Chondrocyte (in vitro differentiated cells): ENCODE data around the gene HYAL4. TPM values are rescaled to one million over a fixed set of nuclear protein-coding genes. Genes with fewer than 3 reads are reported as not detected.
"Not testable (repeated sequence)": the region's sequence is repeated elsewhere in the genome, so short reads cannot be mapped to it uniquely, and the experiment has no call there.

Experiments
- DNase-seq: peaks from one replicate; pipeline ENCODE4 v3.0.0; 2021; ENCODE audit warnings: mixed read lengths, low spot score
- H3K27ac Mint-ChIP-seq: one replicate; pipeline ENCODE4 v1.8.0; 2021; ENCODE audit warnings: mild to moderate bottlenecking, moderate library complexity, mixed read lengths; ENCODE audit not compliant: unreplicated experiment
- H3K27me3 Mint-ChIP-seq: 2 replicates; pipeline ENCODE4 v1.8.0; 2021; ENCODE audit warnings: low read depth, mixed read lengths
- H3K36me3 Mint-ChIP-seq: 2 replicates; pipeline ENCODE4 v1.8.0; 2021; ENCODE audit warnings: low read depth, mixed read lengths
- H3K4me1 Mint-ChIP-seq: 2 replicates; pipeline ENCODE4 v1.8.0; 2021; ENCODE audit warnings: low read depth, mild to moderate bottlenecking, mixed read lengths
- H3K4me3 Mint-ChIP-seq: one replicate; pipeline ENCODE4 v1.8.0; 2021; ENCODE audit warnings: mild to moderate bottlenecking, moderate library complexity, mixed read lengths; ENCODE audit not compliant: unreplicated experiment
- H3K9me3 Mint-ChIP-seq: 2 replicates; pipeline ENCODE4 v1.8.0; 2021; ENCODE audit warnings: low read depth, mixed read lengths
- CTCF ChIP-seq: fragments of 200-600 bp; sonication (generic); IDR thresholded peaks from 2 replicates; pipeline ENCODE4 v1.5.0; 2021; ENCODE audit warnings: antibody characterized with exemption, mild to moderate bottlenecking, moderate library complexity
- total RNA-seq: library from RNA; stranded (reverse); gene quantifications from 3 replicates; pipeline ENCODE4 v1.2.1, GENCODE V29; 2021

The HYAL4 gene
- total RNA-seq, 1 donor from 2014 or later, result not detected

DNA sequence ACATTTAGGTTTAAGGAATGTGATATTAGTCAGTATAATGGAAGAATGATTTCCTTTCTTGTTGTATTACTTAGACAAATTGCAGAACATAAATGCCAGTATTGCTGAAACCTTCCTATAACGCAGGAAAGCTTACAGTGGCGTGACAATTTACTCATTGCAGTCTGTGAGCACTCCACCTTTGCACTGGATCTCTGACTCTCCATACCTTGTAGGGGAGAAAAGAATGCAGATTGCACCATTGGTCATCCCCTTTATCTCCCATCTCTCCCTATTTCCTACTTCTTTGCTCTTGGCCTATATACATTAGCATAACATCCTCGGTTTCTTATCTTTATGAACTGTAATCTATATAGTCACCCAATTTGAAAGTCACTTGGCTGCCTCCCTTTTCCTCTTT is 28.1 kb upstream of the HYAL4 start:
- H3K9me3 Mint-ChIP-seq, result no peaks in the 10 kb centered on the region
- no peak for TF ChIP-seq CTCF
- DNase-seq, result no peak
- H3K4me3 Mint-ChIP-seq, result no peak overlapping the region
- H3K27ac Mint-ChIP-seq, result no peak overlapping the region
- H3K36me3 Mint-ChIP-seq, result no peaks in the 10 kb centered on the region
- H3K4me1 Mint-ChIP-seq, result no peaks in the 10 kb centered on the region
- peaks cover 14% of the 10 kb centered on the region for H3K27me3 Mint-ChIP-seq

GRCh38 chr7:123819001-123819400 is 26.0 kb upstream of the HYAL4 start:
- H3K4me1 Mint-ChIP-seq, result no peaks in the 10 kb centered on the region
- no peak overlapping the region for H3K27ac Mint-ChIP-seq
- H3K36me3 Mint-ChIP-seq, result no peaks in the 10 kb centered on the region

DNA sequence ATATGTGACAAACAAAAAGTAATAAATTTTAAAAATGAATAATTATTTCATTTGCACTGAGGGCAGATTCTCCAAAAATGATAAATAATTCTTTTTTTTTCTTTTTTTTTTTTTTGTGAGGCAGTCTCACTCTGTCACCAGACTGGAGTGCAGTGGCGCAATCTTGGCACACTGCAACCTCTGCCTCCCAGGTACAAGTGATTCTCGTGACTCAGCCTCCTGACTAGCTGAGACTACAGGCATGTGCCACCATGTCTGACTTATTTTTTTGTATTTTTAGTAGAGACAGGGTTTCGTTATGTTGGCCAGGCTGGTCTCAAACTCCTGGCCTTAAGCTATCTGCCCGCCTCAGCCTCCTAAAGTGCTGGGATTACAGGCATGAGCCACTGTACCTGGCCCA is 25.2 kb upstream of the HYAL4 start:
- not testable (repeated sequence) for H3K4me3 Mint-ChIP-seq, H3K27ac Mint-ChIP-seq, DNase-seq, H3K9me3 Mint-ChIP-seq, H3K4me1 Mint-ChIP-seq, H3K36me3 Mint-ChIP-seq
- peaks cover 16% of the 10 kb centered on the region for H3K27me3 Mint-ChIP-seq

More at GRCh38 chr7:123819001-123819400, 26.0 kb upstream of the HYAL4 start:
- TF ChIP-seq CTCF, result no peak
- Mint-ChIP-seq H3K27me3 (peaks cover 14% of the 10 kb centered on the region), H3K9me3 (no peaks in the 10 kb centered on the region), H3K4me3 (no peak overlapping the region)
- DNase-seq, result no peak

- no peaks in the 10 kb centered on the region for H3K36me3 Mint-ChIP-seq
- H3K4me1 Mint-ChIP-seq, result no peaks in the 10 kb centered on the region
- no peak overlapping the region for H3K27ac Mint-ChIP-seq
- DNase-seq, result no peak
- H3K9me3 Mint-ChIP-seq, result no peaks in the 10 kb centered on the region
- TF ChIP-seq CTCF, result no peak
- H3K27me3 Mint-ChIP-seq, result peaks cover 12% of the 10 kb centered on the region
- no peak overlapping the region for H3K4me3 Mint-ChIP-seq
Measured at GRCh38 chr7:123820864-123821263, 24.1 kb upstream of the HYAL4 start.

- no peaks in the 10 kb centered on the region for H3K4me1 Mint-ChIP-seq
- no peak overlapping the region for H3K27ac Mint-ChIP-seq
- no peaks in the 10 kb centered on the region for H3K9me3 Mint-ChIP-seq
- no peaks in the 10 kb centered on the region for H3K36me3 Mint-ChIP-seq
- no peak for DNase-seq
- H3K27me3 Mint-ChIP-seq, result peaks cover 12% of the 10 kb centered on the region
- no peak for TF ChIP-seq CTCF
- H3K4me3 Mint-ChIP-seq, result no peak overlapping the region
Measured at GRCh38 chr7:123821320-123821719, 23.6 kb upstream of the HYAL4 start.

DNA sequence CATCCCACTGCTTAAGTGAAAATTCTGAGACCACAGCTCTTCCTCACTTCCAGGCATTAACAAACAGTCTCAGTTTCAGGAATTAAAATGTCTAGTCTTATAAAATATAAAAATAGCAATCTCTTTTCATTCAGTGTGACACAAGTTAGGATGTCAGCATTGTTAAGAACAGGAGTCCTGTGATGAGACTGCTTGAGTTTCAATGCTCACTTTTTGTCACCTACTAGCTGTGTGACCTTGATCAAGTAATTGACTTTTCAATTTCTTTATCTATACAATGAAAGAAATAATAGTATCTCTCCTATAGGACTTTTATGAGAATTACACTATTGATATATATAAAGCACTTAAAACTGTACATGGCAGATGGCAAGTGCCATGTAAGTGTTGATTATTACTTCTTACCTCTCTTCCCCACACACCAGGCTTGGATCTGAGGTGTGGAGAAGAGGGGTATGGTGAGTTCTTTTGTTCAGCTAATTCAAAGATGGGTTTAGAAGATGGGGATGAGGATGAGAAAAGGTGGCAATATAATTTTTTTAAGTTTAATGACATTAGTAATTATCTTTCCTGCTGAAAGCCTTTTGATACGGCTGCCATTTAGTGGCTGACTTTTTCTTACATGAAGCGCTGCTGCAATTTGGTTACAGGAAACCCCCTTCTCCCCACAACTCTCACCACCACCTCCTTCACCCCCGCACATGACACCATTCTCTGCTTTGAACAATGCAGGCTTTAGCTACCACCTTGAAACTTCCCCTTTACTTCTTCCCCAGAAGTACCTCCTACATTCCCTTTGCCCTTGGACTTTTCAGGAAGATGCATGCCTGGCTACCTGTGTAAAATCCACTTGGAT is 20.8 kb upstream of the HYAL4 start:
- no peak for TF ChIP-seq CTCF
- Mint-ChIP-seq H3K36me3 (no peaks in the 10 kb centered on the region), H3K27me3 (peaks cover 15% of the 10 kb centered on the region), H3K9me3 (no peaks in the 10 kb centered on the region), H3K27ac (no peak overlapping the region), H3K4me1 (no peaks in the 10 kb centered on the region), H3K4me3 (no peak overlapping the region)
- DNase-seq, result no peak
